SK-N-SH treated with all-trans-retinoic acid at 6 μM for 48 hours (cell line): ENCODE measurements around the gene ABCG2.

ENCODE experiments used
- ATAC-seq: fragments of 200-7000 bp; cut with Tn5 transposase; 3 replicates; pipeline ENCODE4 v1.9.1; 2020; ENCODE audit warnings: mild to moderate bottlenecking, moderate library complexity
- ARNTL ChIP-seq: fragments of 450-650 bp; formaldehyde crosslinking; IDR thresholded peaks from 2 replicates; pipeline ENCODE4 v1.5.0; 2020; ENCODE audit warnings: low read depth, mild to moderate bottlenecking, moderate library complexity, borderline replicate concordance
- BACH2 ChIP-seq: fragments of 250-450 bp; sonication (Bioruptor Pico); IDR thresholded peaks from 2 replicates; pipeline ENCODE4 v1.9.0; 2021; ENCODE audit warnings: mild to moderate bottlenecking, borderline replicate concordance
- CREB5 ChIP-seq: fragments of 250-450 bp; sonication (Bioruptor Pico); IDR thresholded peaks from 2 replicates; pipeline ENCODE4 v1.5.1; 2020; ENCODE audit warnings: low read depth, mild to moderate bottlenecking, moderate library complexity
- CSDC2 ChIP-seq: fragments of 250-450 bp; sonication (Bioruptor Pico); IDR thresholded peaks from 2 replicates; pipeline ENCODE4 v1.5.0; 2020; ENCODE audit warnings: mild to moderate bottlenecking, moderate library complexity
- CSRNP3 ChIP-seq: fragments of 250-450 bp; sonication (Bioruptor Pico); IDR thresholded peaks from 2 replicates; pipeline ENCODE4 v1.5.1; 2021; ENCODE audit warnings: mild to moderate bottlenecking, moderate library complexity
- ESRRG ChIP-seq: fragments of 250-450 bp; sonication (Bioruptor Pico); IDR thresholded peaks from 2 replicates; pipeline ENCODE4 v1.6.1; 2021; ENCODE audit warnings: mild to moderate bottlenecking
- GLIS3 ChIP-seq: fragments of 250-450 bp; sonication (Bioruptor Pico); IDR thresholded peaks from 2 replicates; pipeline ENCODE4 v1.5.0; 2020; ENCODE audit warnings: mild to moderate bottlenecking, moderate library complexity
- ISL1 ChIP-seq: fragments of 250-450 bp; sonication (Bioruptor Pico); IDR thresholded peaks from 2 replicates; pipeline ENCODE4 v2.1.2; 2022; ENCODE audit warnings: mild to moderate bottlenecking, moderate library complexity
- OSR1 ChIP-seq: fragments of 250-450 bp; sonication (Bioruptor Pico); IDR thresholded peaks from 2 replicates; pipeline ENCODE4 v1.8.0; 2022; ENCODE audit warnings: moderate library complexity, mild to moderate bottlenecking, inconsistent platforms
- POU6F1 ChIP-seq: fragments of 250-450 bp; sonication (Bioruptor Pico); IDR thresholded peaks from 2 replicates; pipeline ENCODE4 v1.8.0; 2021; ENCODE audit warnings: low read depth, mild to moderate bottlenecking, moderate library complexity, borderline replicate concordance
- PPARA ChIP-seq: fragments of 250-450 bp; sonication (Bioruptor Pico); IDR thresholded peaks from 2 replicates; pipeline ENCODE4 v1.5.0; 2020; ENCODE audit warnings: mild to moderate bottlenecking, borderline replicate concordance
- RARB ChIP-seq: fragments of 250-450 bp; sonication (Bioruptor Pico); IDR thresholded peaks from 2 replicates; pipeline ENCODE4 v1.8.0; 2021; ENCODE audit warnings: mild to moderate bottlenecking, moderate library complexity
- SNAI2 ChIP-seq: fragments of 250-450 bp; sonication (Bioruptor Pico); IDR thresholded peaks from 2 replicates; pipeline ENCODE4 v1.5.0; 2020; ENCODE audit warnings: mild to moderate bottlenecking, moderate library complexity
- TCF4 ChIP-seq: fragments of 250-450 bp; sonication (Bioruptor Pico); IDR thresholded peaks from 2 replicates; pipeline ENCODE4 v1.8.0; 2021; ENCODE audit warnings: mild to moderate bottlenecking, moderate library complexity, borderline replicate concordance
- TOX ChIP-seq: fragments of 250-450 bp; sonication (Bioruptor Pico); IDR thresholded peaks from 2 replicates; pipeline ENCODE4 v1.8.0; 2021; ENCODE audit warnings: mild to moderate bottlenecking, moderate library complexity, borderline replicate concordance
- TSHZ2 ChIP-seq: fragments of 250-450 bp; sonication (Bioruptor Pico); IDR thresholded peaks from 2 replicates; pipeline ENCODE4 v1.5.0; 2020; ENCODE audit warnings: mild to moderate bottlenecking, moderate library complexity
- ZFP3 ChIP-seq: fragments of 250-450 bp; sonication (Bioruptor Pico); IDR thresholded peaks from 2 replicates; pipeline ENCODE4 v1.5.0; 2020; ENCODE audit warnings: mild to moderate bottlenecking, moderate library complexity
- ZFP30 ChIP-seq: fragments of 450-650 bp; formaldehyde crosslinking; IDR thresholded peaks from 2 replicates; pipeline ENCODE4 v1.5.0; 2022; ENCODE audit warnings: mild to moderate bottlenecking, moderate library complexity
- ZNF565 ChIP-seq: fragments of 450-650 bp; formaldehyde crosslinking; conservative IDR thresholded peaks from 2 replicates; pipeline ENCODE4 v1.5.0; 2020; ENCODE audit warnings: low read depth, mild to moderate bottlenecking, moderate library complexity
- ZNF8 ChIP-seq: fragments of 450-650 bp; formaldehyde crosslinking; IDR thresholded peaks from 2 replicates; pipeline ENCODE4 v1.5.0; 2020; ENCODE audit warnings: mild to moderate bottlenecking, moderate library complexity

ABCG2 gene

GRCh38 chr4:88040707-88041106, 117.7 kb downstream of the ABCG2 start:
- no peak for TF ChIP-seq TCF4 (CRISPR knock-in tag)
- TF ChIP-seq BACH2 (CRISPR knock-in tag) = no peak
- TF ChIP-seq ARNTL (CRISPR knock-in tag) = no peak
- TF ChIP-seq ISL1 (CRISPR knock-in tag) = no peak
- TF ChIP-seq OSR1 (CRISPR knock-in tag) = no peak
- no peak for TF ChIP-seq SNAI2
- no peak for TF ChIP-seq ESRRG (CRISPR knock-in tag)
- no peak for TF ChIP-seq TOX
- no peak for TF ChIP-seq GLIS3
- TF ChIP-seq CSRNP3 (CRISPR knock-in tag) = no peak
- no peak for TF ChIP-seq RARB
- no peak for TF ChIP-seq TSHZ2
- no peak for TF ChIP-seq ZFP3 (CRISPR knock-in tag)
- no peak for TF ChIP-seq PPARA (CRISPR knock-in tag)
- no peak for TF ChIP-seq ZFP30
- no peak for TF ChIP-seq CSDC2 (CRISPR knock-in tag)
- no peak for TF ChIP-seq CREB5 (CRISPR knock-in tag)
- TF ChIP-seq ZNF8 (CRISPR knock-in tag) = no peak
- TF ChIP-seq ZNF565 (CRISPR knock-in tag) = no peak
- TF ChIP-seq POU6F1 (CRISPR knock-in tag) = no peak
- ATAC-seq = no peak
